Glomerular visceral epithelial cell (primary cell): ENCODE data around the gene CEACAM1.
"Not testable (repeated sequence)": the region's sequence is repeated elsewhere in the genome, so short reads cannot be mapped to it uniquely, and the experiment has no call there.

ENCODE experiments used
- DNase-seq: peaks from one replicate; pipeline ENCODE4 v3.0.0-alpha.2; 2016; ENCODE audit errors: extremely low spot score

CEACAM1 gene

GRCh38 chr19:42475366-42475765 lies 52.9 kb downstream of the CEACAM1 start:
- DNase-seq = no peak

GRCh38 chr19:42474743-42475142 lies 53.5 kb downstream of the CEACAM1 start:
- no peak for DNase-seq

- no peak for DNase-seq
Measured at GRCh38 chr19:42473686-42474085, 54.6 kb downstream of the CEACAM1 start.

- no peak for DNase-seq
Measured at GRCh38 chr19:42472402-42473147, 55.7 kb downstream of the CEACAM1 start.

- DNase-seq = no peak
Measured at GRCh38 chr19:42471554-42472249, 56.6 kb downstream of the CEACAM1 start.

- no peak for DNase-seq
Measured at GRCh38 chr19:42469311-42470235, 58.7 kb downstream of the CEACAM1 start.

GRCh38 chr19:42468273-42468796 lies 59.9 kb downstream of the CEACAM1 start:
- DNase-seq = peak; percentile 25

- no peak for DNase-seq
Measured at GRCh38 chr19:42467183-42467760, 61.0 kb downstream of the CEACAM1 start.

- no peak for DNase-seq
Measured at GRCh38 chr19:42466521-42467182, 61.6 kb downstream of the CEACAM1 start.

GRCh38 chr19:42465827-42466280 lies 62.4 kb downstream of the CEACAM1 start:
- DNase-seq = no peak

GRCh38 chr19:42461700-42462324 lies 66.5 kb downstream of the CEACAM1 start:
- no peak for DNase-seq

- not testable (repeated sequence) for DNase-seq
Measured at GRCh38 chr19:42461231-42461630, 67.0 kb downstream of the CEACAM1 start.

GRCh38 chr19:42459926-42460325 lies 68.4 kb downstream of the CEACAM1 start:
- DNase-seq = no peak
